Kidney epithelial cell (primary cell): ENCODE results near the gene NUDT5. TPM values are rescaled to one million over a fixed set of nuclear protein-coding genes. Genes with fewer than 3 reads are reported as not detected.

ENCODE experiments used
- DNase-seq: peaks from one replicate; pipeline ENCODE4 v3.0.0-alpha.2; 2010; ENCODE audit warnings: low read depth
- H3K27me3 ChIP-seq: 2 replicates; pipeline ENCODE4 v1.6.0; 2011; ENCODE audit warnings: low read length; ENCODE audit not compliant: control insufficient read depth, insufficient read depth
- H3K36me3 ChIP-seq: 2 replicates; pipeline ENCODE4 v1.5.1; 2011; ENCODE audit warnings: low read length; ENCODE audit not compliant: control insufficient read depth, insufficient read depth
- H3K4me3 ChIP-seq: 2 replicates; pipeline ENCODE4 v1.5.1; 2011; ENCODE audit warnings: low read depth, mild to moderate bottlenecking, control low read depth, low read length
- CTCF ChIP-seq: IDR thresholded peaks from 2 replicates; pipeline ENCODE4 v1.5.1; 2011; ENCODE audit warnings: mild to moderate bottlenecking, moderate library complexity, low read length, control low read depth, inconsistent platforms; ENCODE audit not compliant: insufficient read depth, poor library complexity, severe bottlenecking
- total RNA-seq: library from RNA; depleted of rRNA; stranded (reverse); fragments of >200 nt; gene quantifications from 2 replicates; pipeline ENCODE4 v1.2.3, GENCODE V29; 2015

The NUDT5 gene
- total RNA-seq, 1 donor from 2014 or later = 77.2 TPM

GRCh38 chr10:12212454-12212853, 16.8 kb upstream of the NUDT5 start:
- no peak for DNase-seq
- Histone ChIP-seq H3K27me3 (no peaks in the 10 kb centered on the region), H3K4me3 (no peak overlapping the region), H3K36me3 (peaks cover 1% of the 10 kb centered on the region)
- no peak for TF ChIP-seq CTCF

GRCh38 chr10:12208460-12208859, 12.8 kb upstream of the NUDT5 start:
- Histone ChIP-seq H3K36me3 (peaks cover 1% of the 10 kb centered on the region), H3K4me3 (no peak overlapping the region), H3K27me3 (no peaks in the 10 kb centered on the region)
- no peak for TF ChIP-seq CTCF
- no peak for DNase-seq

GRCh38 chr10:12207114-12207513, 11.4 kb upstream of the NUDT5 start:
- no peak for TF ChIP-seq CTCF

GRCh38 chr10:12205082-12205481, 9.4 kb upstream of the NUDT5 start:
- Histone ChIP-seq H3K27me3 (no peaks in the 10 kb centered on the region), H3K4me3 (no peak overlapping the region), H3K36me3 (peaks cover 3% of the 10 kb centered on the region)
- no peak for DNase-seq
- TF ChIP-seq CTCF = no peak

More at GRCh38 chr10:12207114-12207513, 11.4 kb upstream of the NUDT5 start:
- Histone ChIP-seq H3K4me3 (no peak overlapping the region), H3K36me3 (peaks cover 3% of the 10 kb centered on the region), H3K27me3 (no peaks in the 10 kb centered on the region)
- no peak for DNase-seq

GRCh38 chr10:12202226-12202625, 6.5 kb upstream of the NUDT5 start:
- no peak for DNase-seq
- Histone ChIP-seq H3K4me3 (no peak overlapping the region), H3K27me3 (no peaks in the 10 kb centered on the region), H3K36me3 (peaks cover 1% of the 10 kb centered on the region)
- no peak for TF ChIP-seq CTCF

- Histone ChIP-seq H3K4me3 (no peak overlapping the region), H3K36me3 (peaks cover 1% of the 10 kb centered on the region), H3K27me3 (no peaks in the 10 kb centered on the region)
- DNase-seq = no peak
- TF ChIP-seq CTCF = no peak
These were observed 5.9 kb upstream of the NUDT5 start for GRCh38 chr10:12201543-12201942.
